HG03045 (cell line): ENCODE results near the gene SLC25A10.
"Not testable (repeated sequence)": the region's sequence is repeated elsewhere in the genome, so short reads cannot be mapped to it uniquely, and the experiment has no call there.

ENCODE experiments used
- ATAC-seq: cut with Tn5 transposase; IDR thresholded peaks from one replicate; pipeline ENCODE4 v1.9.1; 2021; ENCODE audit warnings: mild to moderate bottlenecking, moderate library complexity; ENCODE audit not compliant: unreplicated experiment

Gene SLC25A10

GRCh38 chr17:81711814-81712467 is at the start of gene SLC25A10:
Gene SLC25A10, plus strand, starts transcription at chr17:81712284. Its CDS starts 143 bp downstream, at chr17:81712427.
- ATAC-seq = peak; percentile 66

GRCh38 chr17:81664051-81664470 is 48.0 kb upstream of the SLC25A10 start:
- no peak for ATAC-seq

GRCh38 chr17:81665205-81666091 is 46.6 kb upstream of the SLC25A10 start:
- ATAC-seq = no peak

GRCh38 chr17:81666092-81666341 is 46.1 kb upstream of the SLC25A10 start:
- ATAC-seq = peak; percentile 19

GRCh38 chr17:81666342-81667191 is 45.5 kb upstream of the SLC25A10 start, which contains the start of the genes CCDC137 and OXLD1:
Gene CCDC137, plus strand, starts transcription at chr17:81666737. Its CDS starts 30 bp downstream, at chr17:81666767.
Gene OXLD1, minus strand, starts transcription at chr17:81666605. Its CDS starts 28 bp downstream, at chr17:81666577.
- ATAC-seq = peak; percentile 86

GRCh38 chr17:81667754-81668153 is 44.3 kb upstream of the SLC25A10 start:
- no peak for ATAC-seq

- no peak for ATAC-seq
Observed at GRCh38 chr17:81672504-81672903, 39.6 kb upstream of the SLC25A10 start.

- ATAC-seq = no peak
Observed at GRCh38 chr17:81672954-81673353, 39.1 kb upstream of the SLC25A10 start.

GRCh38 chr17:81673561-81674258 is 38.4 kb upstream of the SLC25A10 start:
- no peak for ATAC-seq

GRCh38 chr17:81675515-81676221 is 36.4 kb upstream of the SLC25A10 start:
- ATAC-seq = not testable (repeated sequence)

GRCh38 chr17:81676906-81677305 is 35.2 kb upstream of the SLC25A10 start:
- ATAC-seq = no peak

GRCh38 chr17:81680150-81680549 is 31.9 kb upstream of the SLC25A10 start:
- ATAC-seq = no peak

- ATAC-seq = no peak
Observed at GRCh38 chr17:81681672-81682071, 30.4 kb upstream of the SLC25A10 start.

GRCh38 chr17:81682565-81683207 is 29.4 kb upstream of the SLC25A10 start:
- no peak for ATAC-seq

GRCh38 chr17:81683208-81683583 is 28.9 kb upstream of the SLC25A10 start:
- ATAC-seq = no peak

- ATAC-seq = peak; percentile 85
Observed at GRCh38 chr17:81683584-81684441, 28.3 kb upstream of the SLC25A10 start, which contains the start of the genes ARL16 and HGS. Gene ARL16, minus strand, starts transcription at chr17:81683797. Its CDS starts 44 bp downstream, at chr17:81683753. Gene HGS, plus strand, starts transcription at chr17:81684011. Its CDS starts 56 bp downstream, at chr17:81684067.

- no peak for ATAC-seq
Observed at GRCh38 chr17:81684442-81684911, 27.6 kb upstream of the SLC25A10 start.

- no peak for ATAC-seq
Observed at GRCh38 chr17:81685108-81685507, 27.0 kb upstream of the SLC25A10 start.
